IMR-90 (cell line): ENCODE results near the gene SLC25A22. TPM values are rescaled to one million over a fixed set of nuclear protein-coding genes. Genes with fewer than 3 reads are reported as not detected.

Experiments
- ATAC-seq: fragments of 200-7000 bp; cut with Tn5 transposase; 2 replicates; pipeline ENCODE4 v1.9.1; 2020; ENCODE audit warnings: low read depth, mild to moderate bottlenecking, moderate library complexity
- BruUV-seq: library from RNA; stranded (reverse); fragments of 400-500 nt; replicated peaks from 2 replicates; lab custom pipeline; 2021; lab: Mats Ljungman, UMichigan
- CTCF ChIA-PET: fragments of 300-600 bp; formaldehyde crosslinking; extraction: SDS; loops from one replicate; lab custom pipeline; 2021; ENCODE audit warnings: antibody characterized with exemption; lab: Yijun Ruan, JAX
- POLR2A ChIA-PET: fragments of 300-600 bp; sonication (Branson Sonifier 250); formaldehyde crosslinking; loops from one replicate; lab custom pipeline; 2022; ENCODE audit warnings: antibody characterized with exemption; ENCODE audit not compliant: unreplicated experiment; lab: Charles Lee
- DNase-seq: peaks from one replicate; pipeline ENCODE4 v3.0.0; 2013
- H2AFZ ChIP-seq: replicated peaks from 2 replicates; pipeline ENCODE3; 2013; ENCODE audit warnings: low read length, mild to moderate bottlenecking; ENCODE audit not compliant: poor library complexity
- H2AK5ac ChIP-seq: 2 replicates; pipeline ENCODE4 v1.6.1; 2013; ENCODE audit warnings: low read depth, low read length, inconsistent platforms
- H2AK9ac ChIP-seq: replicated peaks from 2 replicates; pipeline ENCODE3; 2013; ENCODE audit warnings: mild to moderate bottlenecking, low read depth, low read length, moderate library complexity; ENCODE audit not compliant: poor library complexity
- H2BK120ac ChIP-seq: 2 replicates; pipeline ENCODE4 v1.6.1; 2013; ENCODE audit warnings: low read depth, low read length, inconsistent platforms
- H2BK15ac ChIP-seq: 3 replicates; pipeline ENCODE4 v1.6.1; 2013; ENCODE audit warnings: low read depth, low read length, inconsistent platforms
- H2BK20ac ChIP-seq: 2 replicates; pipeline ENCODE4 v1.6.1; 2013; ENCODE audit warnings: low read depth, mild to moderate bottlenecking, inconsistent platforms, low read length, moderate library complexity
- H2BK5ac ChIP-seq: 2 replicates; pipeline ENCODE4 v1.6.1; 2013; ENCODE audit warnings: mild to moderate bottlenecking, low read depth, low read length, inconsistent platforms; ENCODE audit not compliant: poor library complexity, severe bottlenecking
- H3K14ac ChIP-seq: replicated peaks from 2 replicates; pipeline ENCODE4 v1.6.1; 2013; ENCODE audit warnings: low read depth, low read length, inconsistent platforms
- H3K18ac ChIP-seq: 2 replicates; pipeline ENCODE4 v1.6.1; 2013; ENCODE audit warnings: low read depth, low read length, control low read depth
- H3K23ac ChIP-seq: 2 replicates; pipeline ENCODE4 v1.6.1; 2013; ENCODE audit warnings: low read depth, low read length, inconsistent platforms
- H3K27ac ChIP-seq: 2 replicates; pipeline ENCODE4 v1.5.1; 2013; ENCODE audit warnings: mild to moderate bottlenecking, control low read depth, low read length; ENCODE audit not compliant: insufficient read depth
- H3K27me3 ChIP-seq: 2 replicates; pipeline ENCODE4 v1.6.1; 2013; ENCODE audit warnings: low read length; ENCODE audit not compliant: control insufficient read depth, insufficient read depth
- H3K36me3 ChIP-seq: 2 replicates; pipeline ENCODE4 v1.6.1; 2013; ENCODE audit warnings: low read length, mixed read lengths; ENCODE audit not compliant: control insufficient read depth, insufficient read depth
- H3K4ac ChIP-seq: 2 replicates; pipeline ENCODE4 v1.6.1; 2013; ENCODE audit warnings: low read depth, low read length, inconsistent platforms
- H3K4me1 ChIP-seq: 2 replicates; pipeline ENCODE4 v1.6.1; 2013; ENCODE audit warnings: low read length, mixed read lengths; ENCODE audit not compliant: control insufficient read depth, insufficient read depth
- H3K4me2 ChIP-seq: 2 replicates; pipeline ENCODE4 v1.6.1; 2013; ENCODE audit warnings: low read depth, mild to moderate bottlenecking, control low read depth, low read length, moderate library complexity
- H3K4me3 ChIP-seq: 2 replicates; pipeline ENCODE4 v1.5.1; 2013; ENCODE audit warnings: low read depth, mild to moderate bottlenecking, control low read depth, low read length, moderate library complexity; ENCODE audit not compliant: insufficient read depth
- H3K56ac ChIP-seq: 2 replicates; pipeline ENCODE4 v1.6.1; 2013; ENCODE audit warnings: low read length, inconsistent platforms; ENCODE audit not compliant: insufficient read depth; ENCODE audit errors: extremely low read depth
- H3K79me1 ChIP-seq, 2 experiments: 2 replicates each; pipeline ENCODE4 v1.6.1; 2013; ENCODE audit warnings: low read length in 2 of 2, inconsistent platforms in 1 of 2, low read depth in 1 of 2
- H3K9ac ChIP-seq: 2 replicates; pipeline ENCODE4 v1.6.1; 2013; ENCODE audit warnings: low read depth, low read length, control low read depth
- H3K9me1 ChIP-seq: 2 replicates; pipeline ENCODE4 v1.6.1; 2013; ENCODE audit warnings: low read length, inconsistent platforms; ENCODE audit not compliant: insufficient read depth
- H3K9me3 ChIP-seq: 2 replicates; pipeline ENCODE4 v1.6.1; 2013; ENCODE audit warnings: low read length; ENCODE audit not compliant: control insufficient read depth, insufficient read depth
- H4K20me1 ChIP-seq: 2 replicates; pipeline ENCODE4 v1.6.1; 2013; ENCODE audit warnings: low read length, inconsistent platforms; ENCODE audit not compliant: insufficient read depth
- H4K5ac ChIP-seq: 2 replicates; pipeline ENCODE4 v1.6.1; 2013; ENCODE audit warnings: mild to moderate bottlenecking, low read depth, low read length, control low read depth
- H4K8ac ChIP-seq, 2 experiments: 2 replicates each; pipeline ENCODE4 v1.6.1; 2013; ENCODE audit warnings: low read depth in 2 of 2, low read length in 2 of 2, control low read depth in 1 of 2, inconsistent platforms in 1 of 2
- H4K91ac ChIP-seq: 2 replicates; pipeline ENCODE4 v1.6.1; 2013; ENCODE audit warnings: low read depth, low read length, inconsistent platforms; ENCODE audit not compliant: insufficient read depth
- BHLHE40 ChIP-seq: fragments of 150-350 bp; IDR thresholded peaks from 2 replicates; pipeline ENCODE4 v1.6.1; 2016; ENCODE audit warnings: mild to moderate bottlenecking, low read depth, low read length
- FOS ChIP-seq: fragments of 150-350 bp; IDR thresholded peaks from 2 replicates; pipeline ENCODE4 v1.6.1; 2016; ENCODE audit warnings: low read depth, low read length
- MAZ ChIP-seq: IDR thresholded peaks from 2 replicates; pipeline ENCODE4 v1.6.1; 2012; ENCODE audit warnings: low read depth, mild to moderate bottlenecking, low read length, improper control_type of control experiment, moderate library complexity, borderline replicate concordance
- MXI1 ChIP-seq: IDR thresholded peaks from 2 replicates; pipeline ENCODE4 v1.6.1; 2012; ENCODE audit warnings: low read depth, mild to moderate bottlenecking, low read length, moderate library complexity, borderline replicate concordance
- NFE2L2 ChIP-seq: fragments of 150-350 bp; IDR thresholded peaks from 2 replicates; pipeline ENCODE4 v1.6.1; 2016; ENCODE audit warnings: low read depth, mild to moderate bottlenecking, low read length
- RCOR1 ChIP-seq: IDR thresholded peaks from 2 replicates; pipeline ENCODE4 v1.6.1; 2012; ENCODE audit warnings: mild to moderate bottlenecking, low read length, improper control_type of control experiment; ENCODE audit not compliant: insufficient replicate concordance
- RFX5 ChIP-seq: IDR thresholded peaks from 2 replicates; pipeline ENCODE4 v1.8.0; 2012; ENCODE audit warnings: low read depth, mild to moderate bottlenecking, low read length, moderate library complexity
- SMC3 ChIP-seq: fragments of 150-350 bp; IDR thresholded peaks from 2 replicates; pipeline ENCODE4 v1.6.1; 2016; ENCODE audit warnings: low read depth, mild to moderate bottlenecking, antibody characterized with exemption, low read length, moderate library complexity
- WGBS, 2 experiments: methylation state at CpG; one replicate each; pipeline versions ENCODE4 v1.1.5 to v1.1.7; 2013; ENCODE audit warnings: missing lambda C conversion rate in 2 of 2; ENCODE audit not compliant: insufficient read length in 1 of 2; ENCODE audit errors: extremely low coverage in 2 of 2; 5-methylcytosine and 5-hydroxymethylcytosine counted together
- dilution Hi-C: fragments of 300-500 bp; cut with HindIII; formaldehyde crosslinking; loops from one replicate; pipeline ENCODE4 v1.14.3; 2018; ENCODE audit warnings: low sequenced_read_pairs; ENCODE audit not compliant: unreplicated experiment
- in situ Hi-C: fragments of 300-500 bp; cut with MboI; formaldehyde crosslinking; loops from 3 replicates; pipeline ENCODE4 v1.14.3; 2019; ENCODE audit warnings: low sequenced_read_pairs, inconsistent platforms, mixed read lengths
- intact Hi-C: fragments of 100-400 bp; cut with micrococcal nuclease; formaldehyde crosslinking; loops from 2 replicates; pipeline ENCODE4 v1.10.0; 2022
- polyA plus RNA-seq, 3 experiments: library from polyadenylated mRNA; depleted of rRNA; stranded (reverse); fragments of >200 nt; gene quantifications; 2 replicates each; pipeline ENCODE4 v1.2.3, GENCODE V29; 2012; ENCODE audit warnings: low replicate concordance in 1 of 3
- total RNA-seq: library from RNA; depleted of rRNA; stranded (reverse); fragments of >200 nt; gene quantifications from 2 replicates; pipeline ENCODE4 v1.2.3, GENCODE V29; 2012

The SLC25A22 gene
- total and polyA plus RNA-seq, 2 of the 4 experiments (the other 2 are of a cell fraction): 8.2 to 41.3 TPM

DNA sequence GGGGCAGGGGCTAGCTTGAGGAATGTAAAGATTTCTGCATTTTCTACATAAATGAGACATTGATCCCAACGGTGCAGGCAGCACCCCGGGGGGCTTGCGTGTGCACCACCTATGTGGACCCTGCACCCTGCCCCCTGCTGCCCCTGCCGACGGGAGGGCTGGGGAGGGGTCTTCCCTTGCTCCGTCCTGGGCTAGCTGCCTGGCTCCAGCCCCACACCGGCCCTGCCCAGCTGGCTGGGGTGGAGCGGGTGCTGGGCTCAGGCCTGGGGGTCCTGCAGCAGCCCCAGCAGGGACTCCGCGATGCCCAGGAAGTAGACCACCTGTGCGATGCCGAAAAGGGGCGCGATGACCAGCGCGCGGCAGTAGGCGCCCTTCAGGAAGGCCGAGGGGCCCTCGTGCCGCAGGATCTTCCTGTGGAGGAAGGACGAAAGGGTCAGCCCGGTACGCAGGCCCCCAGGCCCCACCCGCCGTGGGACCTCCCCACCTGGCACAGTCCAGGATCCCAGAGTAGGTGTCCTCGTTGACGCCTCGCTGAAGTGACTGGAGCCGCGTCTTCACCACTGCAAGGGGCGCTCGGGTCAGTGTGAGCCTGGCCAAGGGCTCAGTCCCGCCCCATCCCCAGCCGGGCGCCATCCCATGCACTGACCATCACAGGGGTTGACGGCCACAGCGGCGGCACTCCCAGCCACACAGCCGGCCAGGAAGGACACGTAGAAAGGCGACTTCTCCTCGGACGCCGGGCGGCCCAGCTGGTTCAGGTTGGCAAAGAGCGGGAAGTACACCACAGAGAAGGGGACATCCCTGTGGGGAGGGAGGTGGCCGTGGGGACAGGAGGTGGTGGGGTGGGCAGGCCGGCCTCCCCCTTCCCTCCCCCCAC lies 6.2 kb downstream of the SLC25A22 start:
- Histone ChIP-seq H3K9me1 (peaks cover 6% of the 10 kb centered on the region; the same call in 1 of the 2 replicates), H4K20me1 (peaks cover 7% of the 10 kb centered on the region), H3K23ac (no peak overlapping the region), H4K8ac (no peak overlapping the region), H3K56ac (no peak overlapping the region), H2BK5ac (no peak overlapping the region), H2BK15ac (no peak overlapping the region), H3K9ac (no peak overlapping the region), H3K27ac (no peak overlapping the region), H3K14ac (no peak overlapping the region), H3K18ac (no peak overlapping the region), H3K4ac (no peak overlapping the region), H2AK5ac (no peak overlapping the region), H4K91ac (no peak overlapping the region), H4K5ac (no peak overlapping the region), H3K4me3 (no peak overlapping the region), H3K36me3 (peaks cover 23% of the 10 kb centered on the region; the same call in 1 of the 2 replicates), H2AK9ac (no peak overlapping the region), H3K27me3 (no peaks in the 10 kb centered on the region), H2BK120ac (no peak overlapping the region), H2AFZ (no peak overlapping the region), H3K79me1 (peaks cover 0 to 27% of the 10 kb centered on the region in 2 experiments; a peak in 3 of 4 replicates), H3K4me1 (peaks cover 12% of the 10 kb centered on the region), H3K9me3 (no peaks in the 10 kb centered on the region), H3K4me2 (no peak overlapping the region), H2BK20ac (no peak overlapping the region)
- ATAC-seq: no peak
- DNase-seq: no peak
- intact Hi-C loops (no loop called here), in situ Hi-C loops (no loop called here), dilution Hi-C loops (no loop called here)
- BruUV-seq: no TSS peak
- ChIA-PET POLR2A (interaction anchor here (0.6 kb wide), 1 partner anchor 88 kb away, joined by 3 read pairs; no protein-coding TSS in a partner anchor), CTCF (no interaction called here)
- no peak for TF ChIP-seq MAZ
- no peak for TF ChIP-seq FOS
- no peak for TF ChIP-seq BHLHE40
- TF ChIP-seq RFX5: no peak
- TF ChIP-seq RCOR1: no peak
- no peak for TF ChIP-seq NFE2L2
- no peak for TF ChIP-seq SMC3
- no peak for TF ChIP-seq MXI1
- 95% methylated on average over 7 of the region's 49 CpGs; no CpG with 5 or more reads in 1 of the 2 experiments for WGBS, 2 experiments
